A549 treated with GW870086 at 1 μM for 4 hours (cell line): ENCODE data around the gene MYOG. TPM values are rescaled to one million over a fixed set of nuclear protein-coding genes. Genes with fewer than 3 reads are reported as not detected.

Source experiments
- total RNA-seq: library from RNA; stranded (reverse); fragments of 200-300 nt; extraction: Qiagen RNA extraction; gene quantifications from 5 replicates; pipeline ENCODE4 v1.2.3, GENCODE V29; 2022; ENCODE audit warnings: low read depth

Gene MYOG
- not detected in 5 replicates for total RNA-seq

GRCh38 chr1:203085528-203086406 lies at the start of gene MYOG:
MYOG (minus strand) TSS chr1:203086012; CDS start chr1:203085961, 51 bp downstream.

GRCh38 chr1:203127666-203128430 lies 42.0 kb upstream of the MYOG start, which contains the start of gene ADORA1:
ADORA1 (plus strand) TSS chr1:203127726; CDS start chr1:203128842, 1,116 bp downstream.

Other genes starting within 250 kb of the MYOG start
- 14.1 to 15.0 TPM (median 14.7 TPM) in 5 replicates for gene RABIF, start 196.9 kb downstream of the MYOG start, total RNA-seq
- 15.4 to 17.9 TPM (median 17.0 TPM) in 5 replicates for gene KLHL12, start 158.8 kb downstream of the MYOG start, total RNA-seq
- gene ADIPOR1, start 127.7 kb downstream of the MYOG start, total RNA-seq, result 55.3 to 64.2 TPM (median 62.8 TPM) in 5 replicates
- 20.2 to 24.7 TPM (median 21.7 TPM) in 5 replicates for gene CYB5R1, start 118.8 kb downstream of the MYOG start, total RNA-seq
- gene TMEM183A, start 78.6 kb downstream of the MYOG start, total RNA-seq, result 44.0 to 53.7 TPM (median 52.3 TPM) in 5 replicates
- gene PPFIA4, start 59.5 kb downstream of the MYOG start, total RNA-seq, result 0.23 to 0.63 TPM (median 0.40 TPM) in 5 replicates
- gene ADORA1, start 41.7 kb upstream of the MYOG start, total RNA-seq, result 0.58 to 1.2 TPM (median 0.80 TPM) in 5 replicates
- gene MYBPH, start 89.8 kb upstream of the MYOG start, total RNA-seq, result 0.07 TPM in 1 of 5 replicates, not detected in the others
- gene CHI3L1, start 100.7 kb upstream of the MYOG start, total RNA-seq, result not detected in 5 replicates
- gene CHIT1, start 143.7 kb upstream of the MYOG start, total RNA-seq, result not detected in 5 replicates
- 12.9 to 16.8 TPM (median 13.9 TPM) in 5 replicates for gene BTG2, start 219.5 kb upstream of the MYOG start, total RNA-seq